Activated B cell treated with CpG ODN at 0.5 μM for 24 hours (primary cell): ENCODE measurements around the gene FGGY. TPM values are rescaled to one million over a fixed set of nuclear protein-coding genes. Genes with fewer than 3 reads are reported as not detected.
"Not testable (repeated sequence)": the region's sequence is repeated elsewhere in the genome, so short reads cannot be mapped to it uniquely, and the experiment has no call there.

ENCODE experiments used
- ATAC-seq: fragments of 200-7000 bp; cut with Tn5 transposase; one replicate; pipeline ENCODE4 v1.10.0; 2021; ENCODE audit warnings: low read depth, mild to moderate bottlenecking, moderate library complexity
- CTCF ChIA-PET: fragments of 350-600 bp; sonication (Branson Sonifier 250); formaldehyde crosslinking; loops from one replicate; lab custom pipeline; 2021; ENCODE audit warnings: antibody characterized with exemption; lab: Charles Lee
- POLR2A ChIA-PET: fragments of 350-600 bp; sonication (Branson Sonifier 250); formaldehyde crosslinking; loops from one replicate; lab custom pipeline; 2021; ENCODE audit warnings: antibody characterized with exemption; lab: Charles Lee
- DNase-seq: peaks from one replicate; pipeline ENCODE4 v3.0.0; 2022
- H3K27ac Mint-ChIP-seq: one replicate; pipeline ENCODE4 v1.8.0; 2020; ENCODE audit warnings: mixed read lengths
- H3K27me3 Mint-ChIP-seq: one replicate; pipeline ENCODE4 v1.8.0; 2021; ENCODE audit warnings: mixed read lengths
- H3K36me3 Mint-ChIP-seq: one replicate; pipeline ENCODE4 v1.8.0; 2021; ENCODE audit warnings: low read depth, mixed read lengths
- H3K4me1 Mint-ChIP-seq: one replicate; pipeline ENCODE4 v1.8.0; 2021; ENCODE audit warnings: mixed read lengths
- H3K4me3 Mint-ChIP-seq: one replicate; pipeline ENCODE4 v1.8.0; 2020; ENCODE audit warnings: mild to moderate bottlenecking, mixed read lengths
- H3K9me3 Mint-ChIP-seq: one replicate; pipeline ENCODE4 v1.8.0; 2020; ENCODE audit warnings: mixed read lengths
- CTCF ChIP-seq: fragments of 200-600 bp; IDR thresholded peaks from one replicate; pipeline ENCODE4 v1.8.0; 2022; ENCODE audit warnings: antibody characterized with exemption, mild to moderate bottlenecking
- intact Hi-C: fragments of 100-400 bp; cut with micrococcal nuclease; formaldehyde crosslinking; loops from one replicate; pipeline ENCODE4 v1.15.1; 2024
- total RNA-seq: library from RNA; stranded (reverse); gene quantifications from 2 replicates; pipeline ENCODE4 v1.2.3, GENCODE V29; 2022

Gene FGGY
- total RNA-seq, 1 donor from 2014 or later: 24.0 TPM

- no peak for TF ChIP-seq CTCF
- Mint-ChIP-seq H3K4me3 (no peak overlapping the region), H3K27me3 (no peaks in the 10 kb centered on the region), H3K36me3 (peaks cover 6% of the 10 kb centered on the region), H3K27ac (no peak overlapping the region), H3K4me1 (peaks cover 16% of the 10 kb centered on the region), H3K9me3 (no peaks in the 10 kb centered on the region)
- ATAC-seq: no peak
- CTCF ChIA-PET: interaction anchor here (1.0 kb wide), 1 partner anchor 9 kb away, joined by 3 read pairs; no protein-coding TSS in a partner anchor
- POLR2A ChIA-PET: no interaction called here
- DNase-seq: no peak
- intact Hi-C loops: no loop called here
Observed at GRCh38 chr1:59353453-59353852, 56.6 kb downstream of the FGGY start.

DNA sequence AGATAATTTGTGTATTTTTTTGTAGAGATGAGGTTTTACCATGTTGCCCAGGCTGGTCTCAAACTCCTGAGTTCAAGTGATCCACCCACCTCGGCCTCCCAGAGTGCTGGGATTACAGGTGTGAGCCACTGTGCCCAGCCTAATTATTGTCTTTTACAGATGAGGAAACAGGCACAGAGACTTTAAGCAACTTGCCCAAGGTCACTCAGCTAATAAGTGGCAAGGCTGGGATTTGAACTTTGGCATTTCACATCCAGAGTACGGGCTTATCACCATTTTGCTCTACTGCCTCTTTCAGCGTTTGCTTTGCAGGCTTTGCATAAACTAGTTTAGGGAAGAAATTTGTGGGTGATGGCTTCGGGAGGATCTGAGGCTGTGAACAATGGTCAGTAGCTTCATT is 57.3 kb downstream of the FGGY start:
- H3K4me3 Mint-ChIP-seq, DNase-seq, ATAC-seq, H3K36me3 Mint-ChIP-seq, CTCF ChIA-PET, H3K27me3 Mint-ChIP-seq, intact Hi-C loops, H3K27ac Mint-ChIP-seq, H3K9me3 Mint-ChIP-seq, POLR2A ChIA-PET: not testable (repeated sequence)
- H3K4me1 Mint-ChIP-seq: peaks cover 16% of the 10 kb centered on the region

DNA sequence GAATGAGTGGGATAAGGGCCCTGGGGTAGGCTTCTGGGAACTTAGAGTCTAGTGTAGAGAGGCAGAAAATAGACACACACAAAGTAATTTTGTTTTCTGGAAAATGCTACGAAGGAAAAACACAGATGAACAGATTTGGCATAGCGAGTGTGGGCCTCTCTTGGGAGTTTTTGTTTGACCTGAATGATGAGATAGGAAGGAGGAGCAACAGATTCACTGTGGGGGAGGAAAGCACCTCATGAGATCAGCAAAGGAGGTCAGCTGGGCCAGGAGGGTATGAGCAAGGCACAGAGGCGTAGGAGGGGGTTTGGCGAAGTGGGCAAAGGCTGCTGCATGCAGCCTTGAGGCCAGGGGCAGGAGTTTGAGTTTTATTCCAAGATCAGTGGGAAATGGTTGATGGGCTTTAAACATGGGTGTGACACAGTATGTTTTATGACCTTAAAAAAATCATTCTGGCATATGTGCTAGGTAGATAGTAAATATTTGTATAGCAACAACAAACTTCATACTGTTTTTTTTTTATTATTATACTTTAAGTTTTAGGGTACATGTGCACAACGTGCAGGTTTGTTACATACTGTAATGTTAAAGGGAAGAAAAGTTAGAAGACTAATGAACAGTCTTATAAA is 57.9 kb downstream of the FGGY start:
- H3K4me3 Mint-ChIP-seq: no peak overlapping the region
- ATAC-seq (peak; percentile 52), DNase-seq (no peak)
- ChIA-PET CTCF (no interaction called here), POLR2A (interaction anchor here (1.1 kb wide), 1 partner anchor 58 kb away, joined by 5 read pairs; the partner anchor contains the start of gene FGGY)
- no peaks in the 10 kb centered on the region for H3K27me3 Mint-ChIP-seq
- H3K4me1 Mint-ChIP-seq: peaks cover 16% of the 10 kb centered on the region
- TF ChIP-seq CTCF: no peak
- H3K36me3 Mint-ChIP-seq: peaks cover 6% of the 10 kb centered on the region
- peak overlapping the region; percentile 51 for H3K27ac Mint-ChIP-seq
- no peaks in the 10 kb centered on the region for H3K9me3 Mint-ChIP-seq
- intact Hi-C loops: no loop called here

DNA sequence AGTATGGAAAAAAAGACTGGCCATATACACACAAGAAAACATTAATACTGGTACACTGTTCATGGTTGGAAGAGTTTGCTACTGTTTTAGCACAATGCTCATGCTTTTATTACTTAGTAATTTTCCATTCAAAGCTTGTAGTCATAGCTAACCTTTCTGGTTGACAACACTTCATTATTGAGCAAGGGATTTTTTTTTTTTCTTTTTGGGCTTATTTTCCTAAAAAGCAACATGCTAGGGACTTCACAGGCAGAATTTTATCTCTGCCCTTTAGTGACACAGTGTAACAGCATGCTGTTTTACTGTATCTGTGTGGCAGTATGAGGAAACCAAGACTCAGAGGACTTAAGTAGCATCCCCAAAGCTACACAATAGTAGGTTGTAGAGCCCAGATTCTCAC is 58.5 kb downstream of the FGGY start:
- no peaks in the 10 kb centered on the region for H3K9me3 Mint-ChIP-seq
- TF ChIP-seq CTCF: no peak
- ChIA-PET POLR2A (interaction anchor here (0.6 to 1.1 kb wide), 2 partner anchors 59 to 137 kb away, joined by 3 to 5 read pairs; partner anchors contain the start of gene FGGY), CTCF (no interaction called here)
- ATAC-seq (peak; percentile 42), DNase-seq (no peak)
- H3K36me3 Mint-ChIP-seq: peaks cover 6% of the 10 kb centered on the region
- no peak overlapping the region for H3K4me3 Mint-ChIP-seq
- intact Hi-C loops: no loop called here
- no peaks in the 10 kb centered on the region for H3K27me3 Mint-ChIP-seq
- peaks cover 16% of the 10 kb centered on the region for H3K4me1 Mint-ChIP-seq
- H3K27ac Mint-ChIP-seq: no peak overlapping the region

DNA sequence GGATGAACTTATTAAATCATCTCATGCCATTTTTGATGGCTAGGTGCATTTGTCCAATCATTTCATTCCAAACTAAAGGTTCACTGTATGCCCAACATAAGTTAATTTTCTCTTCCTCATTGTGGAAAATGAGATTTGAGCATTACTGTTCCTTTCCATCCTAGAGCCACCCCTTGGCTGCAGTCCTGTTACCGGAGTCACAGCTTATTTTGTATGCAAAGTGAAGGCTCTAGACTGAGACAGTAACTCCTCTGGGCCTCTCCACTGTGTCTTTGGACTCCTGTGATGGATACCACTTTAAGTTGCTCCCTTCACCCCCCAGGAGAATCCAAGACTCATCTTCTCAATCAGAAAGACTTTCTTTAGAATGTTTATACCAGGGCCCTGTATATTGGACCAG is 59.7 kb downstream of the FGGY start:
- no peak for TF ChIP-seq CTCF
- DNase-seq (no peak), ATAC-seq (no peak)

More for the DNA sequence above, 59.7 kb downstream of the FGGY start:
- POLR2A ChIA-PET: no interaction called here
- peaks cover 9% of the 10 kb centered on the region for H3K36me3 Mint-ChIP-seq
- H3K9me3 Mint-ChIP-seq: no peaks in the 10 kb centered on the region
- intact Hi-C loops: no loop called here
- no peaks in the 10 kb centered on the region for H3K27me3 Mint-ChIP-seq
- H3K4me1 Mint-ChIP-seq: peaks cover 16% of the 10 kb centered on the region
- H3K27ac Mint-ChIP-seq: no peak overlapping the region
- CTCF ChIA-PET: no interaction called here
- H3K4me3 Mint-ChIP-seq: no peak overlapping the region
